H1 (cell line): Measurements from ENCODE around the gene PSG7. TPM values are rescaled to one million over a fixed set of nuclear protein-coding genes. Genes with fewer than 3 reads are reported as not detected.
A peak's percentile ranks its signal among the peaks of the same experiment; 100 is the strongest.
"Not testable (repeated sequence)": the region's sequence is repeated elsewhere in the genome, so short reads cannot be mapped to it uniquely, and the experiment has no call there.

ENCODE experiments used
- CTCF ChIA-PET: fragments of 300-600 bp; sonication (Branson Sonifier 250); formaldehyde crosslinking; loops from one replicate; lab custom pipeline; 2021; ENCODE audit not compliant: partially characterized antibody; lab: Charles Lee
- POLR2A ChIA-PET: fragments of 300-600 bp; sonication (Branson Sonifier 250); formaldehyde crosslinking; loops from one replicate; lab custom pipeline; 2021; ENCODE audit warnings: inconsistent platforms; ENCODE audit not compliant: partially characterized antibody; lab: Charles Lee
- DNase-seq, 2 experiments: peaks; one replicate each; pipeline versions ENCODE4 v3.0.0 to v3.0.0-alpha.2; 2010 to 2022; ENCODE audit warnings: low spot score in 2 of 2, low read depth in 1 of 2, mixed read lengths in 1 of 2
- FAIRE-seq: peaks from 2 replicates; lab custom pipeline; 2011; peaks lifted over from hg19 to GRCh38; lab: Jason Lieb, UNC
- H2AFZ ChIP-seq: 2 replicates; pipeline ENCODE4 v1.8.1; 2012; ENCODE audit warnings: low read length, inconsistent platforms
- H2AK5ac ChIP-seq: 2 replicates; pipeline ENCODE4 v1.6.1; 2013; ENCODE audit warnings: low read depth, low read length
- H2BK120ac ChIP-seq: replicated peaks from 2 replicates; pipeline ENCODE3; 2013; ENCODE audit warnings: low read depth, low read length, inconsistent platforms
- H2BK12ac ChIP-seq: 2 replicates; pipeline ENCODE4 v1.6.1; 2013; ENCODE audit warnings: low read depth, low read length
- H2BK15ac ChIP-seq: 2 replicates; pipeline ENCODE4 v1.6.1; 2013; ENCODE audit warnings: low read length
- H2BK20ac ChIP-seq: 2 replicates; pipeline ENCODE4 v1.6.1; 2013; ENCODE audit warnings: low read length
- H2BK5ac ChIP-seq: 2 replicates; pipeline ENCODE4 v1.6.1; 2013; ENCODE audit warnings: low read depth, low read length
- H3K14ac ChIP-seq: 2 replicates; pipeline ENCODE4 v1.6.1; 2013; ENCODE audit warnings: inconsistent platforms; ENCODE audit not compliant: insufficient read length
- H3K18ac ChIP-seq: 2 replicates; pipeline ENCODE4 v1.6.1; 2013; ENCODE audit warnings: low read length; ENCODE audit errors: extremely low read depth
- H3K23ac ChIP-seq: 2 replicates; pipeline ENCODE4 v1.6.1; 2013; ENCODE audit warnings: inconsistent platforms; ENCODE audit not compliant: insufficient read length
- H3K23me2 ChIP-seq: 2 replicates; pipeline ENCODE4 v1.6.1; 2013; ENCODE audit warnings: low read depth, low read length
- H3K27ac ChIP-seq: 2 replicates; pipeline ENCODE4 v1.6.1; 2011; ENCODE audit warnings: low read depth, low read length, inconsistent platforms
- H3K27me3 ChIP-seq, 4 experiments: replicated peaks in 1 of 4; 1 replicate in 1 of 4; 2 replicates in 3 of 4; pipeline versions ENCODE4 v1.6.1 to v1.8.1; 2011 to 2013; ENCODE audit warnings: low read length in 3 of 4, mild to moderate bottlenecking in 3 of 4, inconsistent platforms in 2 of 4, mixed read lengths in 2 of 4, moderate library complexity in 1 of 4; ENCODE audit not compliant: control insufficient read depth in 3 of 4, insufficient read depth in 3 of 4; ENCODE audit errors: extremely low read depth in 1 of 4
- H3K36me3 ChIP-seq, 4 experiments: 2 replicates each; pipeline versions ENCODE4 v1.6.1 to v1.8.1; 2011 to 2013; ENCODE audit warnings: mild to moderate bottlenecking in 4 of 4, low read length in 3 of 4, moderate library complexity in 2 of 4, control low read depth in 1 of 4, inconsistent platforms in 1 of 4; ENCODE audit not compliant: insufficient read depth in 4 of 4, control insufficient read depth in 2 of 4
- H3K4ac ChIP-seq: replicated peaks from 2 replicates; pipeline ENCODE3; 2013; ENCODE audit warnings: low read length, low read depth, mixed read lengths, inconsistent platforms; ENCODE audit not compliant: insufficient read length
- H3K4me1 ChIP-seq, 4 experiments: replicated peaks in 1 of 4; 1 replicate in 1 of 4; 2 replicates in 3 of 4; pipeline versions ENCODE4 v1.6.1 to v1.8.1; 2011 to 2013; ENCODE audit warnings: low read length in 3 of 4, inconsistent platforms in 2 of 4, mixed read lengths in 1 of 4; ENCODE audit not compliant: insufficient read depth in 4 of 4, control insufficient read depth in 3 of 4
- H3K4me2 ChIP-seq, 2 experiments: 2 replicates each; pipeline versions ENCODE4 v1.6.1 to v1.8.1; 2011 to 2013; ENCODE audit warnings: low read depth in 2 of 2, low read length in 2 of 2, control low read depth in 1 of 2, inconsistent platforms in 1 of 2, mild to moderate bottlenecking in 1 of 2; ENCODE audit not compliant: insufficient read depth in 1 of 2
- H3K4me3 ChIP-seq, 4 experiments: fragments of 200-600, 300-600 bp in 1 of 4; sonication (generic), shearing (Covaris generic), sonication (Bioruptor Twin) in 1 of 4; 2 replicates each; pipeline versions ENCODE4 v1.5.1 to v1.8.1; 2011 to 2016; ENCODE audit warnings: low read length in 4 of 4, low read depth in 3 of 4, control low read depth in 2 of 4, inconsistent platforms in 2 of 4, mild to moderate bottlenecking in 2 of 4, mixed read lengths in 1 of 4, moderate library complexity in 1 of 4; ENCODE audit not compliant: insufficient read depth in 2 of 4; ENCODE audit errors: extremely low read depth in 1 of 4
- H3K56ac ChIP-seq: replicated peaks from 2 replicates; pipeline ENCODE3; 2013; ENCODE audit warnings: low read depth, mild to moderate bottlenecking, mixed read lengths, low read length, inconsistent platforms; ENCODE audit not compliant: insufficient read length
- H3K79me1 ChIP-seq: 2 replicates; pipeline ENCODE4 v1.6.1; 2013; ENCODE audit warnings: low read depth, low read length, control low read depth
- H3K79me2 ChIP-seq, 2 experiments: 2 replicates each; pipeline versions ENCODE4 v1.6.1 to v1.8.1; 2012 to 2013; ENCODE audit warnings: low read length in 2 of 2, mild to moderate bottlenecking in 2 of 2, inconsistent platforms in 1 of 2; ENCODE audit not compliant: insufficient read depth in 2 of 2, control insufficient read depth in 1 of 2
- H3K9ac ChIP-seq, 4 experiments: replicated peaks in 1 of 4; 1 replicate in 1 of 4; 2 replicates in 3 of 4; pipeline versions ENCODE4 v1.6.1 to v1.8.1; 2011 to 2013; ENCODE audit warnings: low read depth in 3 of 4, low read length in 3 of 4, control low read depth in 2 of 4, mild to moderate bottlenecking in 2 of 4, moderate library complexity in 2 of 4, inconsistent platforms in 1 of 4; ENCODE audit errors: extremely low read depth in 1 of 4
- H3K9me3 ChIP-seq, 2 experiments: 2 replicates each; pipeline versions ENCODE4 v1.6.1 to v1.8.1; 2012 to 2013; ENCODE audit warnings: mild to moderate bottlenecking in 2 of 2, moderate library complexity in 2 of 2, control low read depth in 1 of 2, inconsistent platforms in 1 of 2, low read depth in 1 of 2, low read length in 1 of 2, mixed read lengths in 1 of 2; ENCODE audit not compliant: insufficient read depth in 2 of 2
- H4K20me1 ChIP-seq, 2 experiments: replicated peaks in 1 of 2; 2 replicates each; pipeline versions ENCODE3 to v1.8.1; 2011 to 2013; ENCODE audit warnings: inconsistent platforms in 2 of 2, low read length in 2 of 2, mild to moderate bottlenecking in 1 of 2; ENCODE audit not compliant: insufficient read depth in 2 of 2, control insufficient read depth in 1 of 2
- H4K5ac ChIP-seq: 2 replicates; pipeline ENCODE4 v1.6.1; 2013; ENCODE audit warnings: low read length, low read depth, mixed read lengths, inconsistent platforms; ENCODE audit not compliant: insufficient read length
- H4K8ac ChIP-seq: 2 replicates; pipeline ENCODE4 v1.8.0; 2013; ENCODE audit warnings: mild to moderate bottlenecking, moderate library complexity, low read length, inconsistent platforms; ENCODE audit not compliant: insufficient read depth; ENCODE audit errors: extremely low read depth
- H4K91ac ChIP-seq: replicated peaks from 2 replicates; pipeline ENCODE3; 2013; ENCODE audit warnings: low read length, mixed read lengths, inconsistent platforms; ENCODE audit not compliant: insufficient read length
- WGBS, 2 experiments: shearing (Covaris generic) in 1 of 2; methylation state at CpG; one replicate each; pipeline versions ENCODE4 v1.1.6 to v1.1.7; 2013 to 2015; ENCODE audit warnings: low lambda C conversion rate in 2 of 2, mixed read lengths in 2 of 2, inconsistent platforms in 1 of 2, low coverage in 1 of 2, missing lambda C conversion rate in 1 of 2; ENCODE audit not compliant: insufficient replicate concordance in 2 of 2, insufficient coverage in 1 of 2, insufficient read length in 1 of 2; ENCODE audit errors: extremely low coverage in 1 of 2, missing lambda C conversion rate in 1 of 2; 5-methylcytosine and 5-hydroxymethylcytosine counted together
- polyA plus RNA-seq, 7 experiments: library from polyadenylated mRNA; depleted of rRNA in 3 of 7; stranded (reverse) in 5 of 7; unstranded in 2 of 7; fragments of >200 nt in 5 of 7; fragments of 200-250 nt in 2 of 7; gene quantifications; 1 replicate in 5 of 7; 2 replicates in 1 of 7; 4 replicates in 1 of 7; pipeline versions ENCODE4 v1.2.1 to v1.2.3, GENCODE V29; 2011 to 2013; ENCODE audit warnings: missing spikeins in 2 of 7, mixed read lengths in 2 of 7
- total RNA-seq: library from RNA; stranded (reverse); fragmentation: NEBNext Ultra II Directional; extraction: Animal tissue kit (Norgen Biotek cat#: 25700); gene quantifications from 2 replicates; pipeline ENCODE4 v1.2.1, GENCODE V29; 2021
- TF ChIP-seq, protein P1 (sequence below), 3 experiments: IDR thresholded peaks; 1 replicate in 2 of 3; 2 replicates in 1 of 3; pipeline versions ENCODE4 v1.5.1 to v1.6.1; 2011; ENCODE audit warnings: low read length in 3 of 3, mild to moderate bottlenecking in 3 of 3, inconsistent platforms in 2 of 3, low read depth in 1 of 3, moderate library complexity in 1 of 3; ENCODE audit not compliant: insufficient read depth in 1 of 3; ENCODE audit errors: control extremely low read depth in 1 of 3

Gene PSG7
- total and polyA plus RNA-seq, 2 of the 8 experiments (the other 6 are each of a cell fraction or from before 2014, with no cell fraction given): not detected

- H3K9ac ChIP-seq, H3K4me1 ChIP-seq, H2BK120ac ChIP-seq, H2BK20ac ChIP-seq, DNase-seq, H4K91ac ChIP-seq, H3K4me3 ChIP-seq, H2BK5ac ChIP-seq, H3K27ac ChIP-seq, H3K4ac ChIP-seq, H4K20me1 ChIP-seq, H2AFZ ChIP-seq, FAIRE-seq, H3K27me3 ChIP-seq, H3K4me2 ChIP-seq, H4K5ac ChIP-seq, H3K14ac ChIP-seq, H2AK5ac ChIP-seq, H4K8ac ChIP-seq, H3K23ac ChIP-seq, H2BK12ac ChIP-seq, POLR2A ChIA-PET, H3K36me3 ChIP-seq, H3K18ac ChIP-seq, H3K23me2 ChIP-seq, H3K79me2 ChIP-seq, H2BK15ac ChIP-seq, H3K79me1 ChIP-seq, H3K56ac ChIP-seq: not testable (repeated sequence)
- CTCF ChIA-PET: interaction anchor here (0.9 kb wide), 1 partner anchor 18 kb away, joined by 3 read pairs; no protein-coding TSS in a partner anchor
- peaks cover 34 to 72% of the 10 kb centered on the region in 2 experiments for H3K9me3 ChIP-seq
- WGBS, 2 experiments: 79% methylated on average over 25 of the region's 26 CpGs; no CpG with 5 or more reads in 1 of the 2 experiments
- TF ChIP-seq, protein P1, sequence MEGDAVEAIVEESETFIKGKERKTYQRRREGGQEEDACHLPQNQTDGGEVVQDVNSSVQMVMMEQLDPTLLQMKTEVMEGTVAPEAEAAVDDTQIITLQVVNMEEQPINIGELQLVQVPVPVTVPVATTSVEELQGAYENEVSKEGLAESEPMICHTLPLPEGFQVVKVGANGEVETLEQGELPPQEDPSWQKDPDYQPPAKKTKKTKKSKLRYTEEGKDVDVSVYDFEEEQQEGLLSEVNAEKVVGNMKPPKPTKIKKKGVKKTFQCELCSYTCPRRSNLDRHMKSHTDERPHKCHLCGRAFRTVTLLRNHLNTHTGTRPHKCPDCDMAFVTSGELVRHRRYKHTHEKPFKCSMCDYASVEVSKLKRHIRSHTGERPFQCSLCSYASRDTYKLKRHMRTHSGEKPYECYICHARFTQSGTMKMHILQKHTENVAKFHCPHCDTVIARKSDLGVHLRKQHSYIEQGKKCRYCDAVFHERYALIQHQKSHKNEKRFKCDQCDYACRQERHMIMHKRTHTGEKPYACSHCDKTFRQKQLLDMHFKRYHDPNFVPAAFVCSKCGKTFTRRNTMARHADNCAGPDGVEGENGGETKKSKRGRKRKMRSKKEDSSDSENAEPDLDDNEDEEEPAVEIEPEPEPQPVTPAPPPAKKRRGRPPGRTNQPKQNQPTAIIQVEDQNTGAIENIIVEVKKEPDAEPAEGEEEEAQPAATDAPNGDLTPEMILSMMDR (IDR thresholded peaks at IDR 0.05; ENCODE audit: control extremely low read depth in 1 of 3, insufficient read depth in 1 of 3, low read depth in 1 of 3, low read length in 3 of 3): peak in 1 of 3 experiments; percentile 4; a peak in 1 of 4 replicates
Measured at GRCh38 chr19:42919070-42919756, 17.8 kb downstream of the PSG7 start.
